GM19452 (cell line): ENCODE data around the gene TOLLIP.
"Not testable (repeated sequence)": the region's sequence is repeated elsewhere in the genome, so short reads cannot be mapped to it uniquely, and the experiment has no call there.

Experiments used
- ATAC-seq: cut with Tn5 transposase; IDR thresholded peaks from one replicate; pipeline ENCODE4 v1.9.1; 2021; ENCODE audit not compliant: unreplicated experiment

TOLLIP gene

GRCh38 chr11:1309498-1310317 lies at the start of gene TOLLIP:
Gene TOLLIP, minus strand, starts transcription at chr11:1309632. Its CDS starts 134 bp downstream, at chr11:1309498.
- peak; percentile 71 for ATAC-seq

- ATAC-seq = not testable (repeated sequence)
Measured at GRCh38 chr11:1358931-1359330, 49.5 kb upstream of the TOLLIP start.

GRCh38 chr11:1358286-1358685 lies 48.9 kb upstream of the TOLLIP start:
- ATAC-seq = no peak

GRCh38 chr11:1356478-1356960 lies 47.1 kb upstream of the TOLLIP start:
- ATAC-seq = no peak

- no peak for ATAC-seq
Measured at GRCh38 chr11:1356007-1356435, 46.6 kb upstream of the TOLLIP start.

GRCh38 chr11:1354125-1354938 lies 44.9 kb upstream of the TOLLIP start:
- no peak for ATAC-seq

GRCh38 chr11:1353383-1354124 lies 44.1 kb upstream of the TOLLIP start:
- ATAC-seq = no peak

- no peak for ATAC-seq
Measured at GRCh38 chr11:1352696-1353382, 43.4 kb upstream of the TOLLIP start.

- ATAC-seq = no peak
Measured at GRCh38 chr11:1351278-1351937, 42.0 kb upstream of the TOLLIP start.

GRCh38 chr11:1350086-1350725 lies 40.8 kb upstream of the TOLLIP start:
- no peak for ATAC-seq

- no peak for ATAC-seq
Measured at GRCh38 chr11:1349327-1350041, 40.1 kb upstream of the TOLLIP start.

- no peak for ATAC-seq
Measured at GRCh38 chr11:1348796-1349326, 39.4 kb upstream of the TOLLIP start.

- no peak for ATAC-seq
Measured at GRCh38 chr11:1348146-1348795, 38.8 kb upstream of the TOLLIP start.

- ATAC-seq = not testable (repeated sequence)
Measured at GRCh38 chr11:1347411-1347999, 38.1 kb upstream of the TOLLIP start.

- no peak for ATAC-seq
Measured at GRCh38 chr11:1346669-1347390, 37.4 kb upstream of the TOLLIP start.

GRCh38 chr11:1345737-1346513 lies 36.5 kb upstream of the TOLLIP start:
- ATAC-seq = no peak
